ENCODE results near the gene PABPC1L.

PABPC1L gene

GRCh38 chr20:44900231-44900854 is 9.5 kb upstream of the PABPC1L start:
- DNase-seq (ENCODE audit: low spot score), result no peak

- DNase-seq (ENCODE audit: low spot score), result no peak
These were observed 7.9 kb upstream of the PABPC1L start for GRCh38 chr20:44901974-44902373.

- no peak for DNase-seq (ENCODE audit: low spot score)
These were observed 5.5 kb upstream of the PABPC1L start for GRCh38 chr20:44904377-44904776.

GRCh38 chr20:44908987-44909871 is 631 bp upstream of the PABPC1L start:
- no peak for DNase-seq (ENCODE audit: low spot score)

- DNase-seq (ENCODE audit: low spot score), result peak; percentile 32
These were observed 916 bp downstream of the PABPC1L start for GRCh38 chr20:44910690-44911262.

- peak; percentile 96 for DNase-seq (ENCODE audit: low spot score)
These were observed 1.5 kb downstream of the PABPC1L start for GRCh38 chr20:44911264-44911921.

- DNase-seq (ENCODE audit: low spot score), result no peak
These were observed 2.3 kb downstream of the PABPC1L start for GRCh38 chr20:44912189-44912588.

- DNase-seq (ENCODE audit: low spot score), result no peak
These were observed 5.1 kb downstream of the PABPC1L start for GRCh38 chr20:44914924-44915323.

- no peak for DNase-seq (ENCODE audit: low spot score)
These were observed 6.7 kb downstream of the PABPC1L start for GRCh38 chr20:44916586-44916985.

GRCh38 chr20:44917399-44917798 is 7.5 kb downstream of the PABPC1L start:
- no peak for DNase-seq (ENCODE audit: low spot score)

- no peak for DNase-seq (ENCODE audit: low spot score)
These were observed 8.5 kb downstream of the PABPC1L start for GRCh38 chr20:44918342-44918741.

GRCh38 chr20:44918761-44919160 is 8.9 kb downstream of the PABPC1L start:
- no peak for DNase-seq (ENCODE audit: low spot score)

GRCh38 chr20:44921447-44921846 is 11.6 kb downstream of the PABPC1L start:
- no peak for DNase-seq (ENCODE audit: low spot score)

GRCh38 chr20:44924541-44924940 is 14.7 kb downstream of the PABPC1L start:
- DNase-seq (ENCODE audit: low spot score), result no peak

- DNase-seq (ENCODE audit: low spot score), result no peak
These were observed 18.7 kb downstream of the PABPC1L start for GRCh38 chr20:44928595-44928994.

- DNase-seq (ENCODE audit: low spot score), result no peak
These were observed 20.8 kb downstream of the PABPC1L start for GRCh38 chr20:44930517-44931168.

- no peak for DNase-seq (ENCODE audit: low spot score)
These were observed 22.1 kb downstream of the PABPC1L start for GRCh38 chr20:44931911-44932310.

GRCh38 chr20:44932916-44933315 is 23.1 kb downstream of the PABPC1L start:
- DNase-seq (ENCODE audit: low spot score), result no peak

- no peak for DNase-seq (ENCODE audit: low spot score)
These were observed 26.6 kb downstream of the PABPC1L start for GRCh38 chr20:44936510-44936909.

GRCh38 chr20:44938637-44939036 is 28.8 kb downstream of the PABPC1L start:
- no peak for DNase-seq (ENCODE audit: low spot score)

GRCh38 chr20:44941120-44941691 is 31.3 kb downstream of the PABPC1L start:
- DNase-seq (ENCODE audit: low spot score), result no peak
